MV-4-11 (cell line): ENCODE results near the gene PGA5.

Experiments used
- DNase-seq: peaks from one replicate; lab custom pipeline; 2025; lab: John Stamatoyannopoulos, UW

Gene PGA5

GRCh38 chr11:61267437-61267841 lies 26.5 kb downstream of the PGA5 start:
- no peak for DNase-seq

- DNase-seq, result no peak
Observed at GRCh38 chr11:61268588-61269250, 27.7 kb downstream of the PGA5 start.

GRCh38 chr11:61270354-61271076 lies 29.5 kb downstream of the PGA5 start:
- DNase-seq, result no peak

GRCh38 chr11:61272731-61273130 lies 31.8 kb downstream of the PGA5 start:
- DNase-seq, result no peak

GRCh38 chr11:61273178-61274078 lies 32.5 kb downstream of the PGA5 start:
- DNase-seq, result no peak

- DNase-seq, result no peak
Observed at GRCh38 chr11:61274084-61274483, 33.1 kb downstream of the PGA5 start.

GRCh38 chr11:61275191-61275590 lies 34.2 kb downstream of the PGA5 start:
- DNase-seq, result no peak

- DNase-seq, result no peak
Observed at GRCh38 chr11:61277186-61278000, 36.4 kb downstream of the PGA5 start.

- no peak for DNase-seq
Observed at GRCh38 chr11:61278001-61278470, 37.1 kb downstream of the PGA5 start.

GRCh38 chr11:61279934-61280659 lies 39.1 kb downstream of the PGA5 start:
- DNase-seq, result no peak

GRCh38 chr11:61280883-61281580 lies 40.1 kb downstream of the PGA5 start:
- DNase-seq, result no peak

GRCh38 chr11:61281581-61282250 lies 40.7 kb downstream of the PGA5 start:
- DNase-seq, result no peak

GRCh38 chr11:61283613-61284012 lies 42.6 kb downstream of the PGA5 start:
- no peak for DNase-seq

- DNase-seq, result no peak
Observed at GRCh38 chr11:61287338-61287977, 46.5 kb downstream of the PGA5 start.

GRCh38 chr11:61290905-61291690 lies 50.1 kb downstream of the PGA5 start:
- DNase-seq, result no peak

- no peak for DNase-seq
Observed at GRCh38 chr11:61292356-61292755, 51.4 kb downstream of the PGA5 start.

- DNase-seq, result no peak
Observed at GRCh38 chr11:61293867-61294716, 53.1 kb downstream of the PGA5 start.
